HG02840 (cell line): ENCODE data around the gene PANX2.

Source experiments
- ATAC-seq: cut with Tn5 transposase; IDR thresholded peaks from one replicate; pipeline ENCODE4 v1.9.1; 2021; ENCODE audit warnings: mild to moderate bottlenecking, moderate library complexity, moderate number of reproducible peaks; ENCODE audit not compliant: unreplicated experiment, low FRiP score

PANX2 gene

GRCh38 chr22:50208939-50209892 is 38.7 kb downstream of the PANX2 start:
- ATAC-seq: no peak

- no peak for ATAC-seq
These were observed 39.4 kb downstream of the PANX2 start for GRCh38 chr22:50209893-50210292.

- ATAC-seq: no peak
These were observed 40.0 kb downstream of the PANX2 start for GRCh38 chr22:50210378-50211139.

DNA sequence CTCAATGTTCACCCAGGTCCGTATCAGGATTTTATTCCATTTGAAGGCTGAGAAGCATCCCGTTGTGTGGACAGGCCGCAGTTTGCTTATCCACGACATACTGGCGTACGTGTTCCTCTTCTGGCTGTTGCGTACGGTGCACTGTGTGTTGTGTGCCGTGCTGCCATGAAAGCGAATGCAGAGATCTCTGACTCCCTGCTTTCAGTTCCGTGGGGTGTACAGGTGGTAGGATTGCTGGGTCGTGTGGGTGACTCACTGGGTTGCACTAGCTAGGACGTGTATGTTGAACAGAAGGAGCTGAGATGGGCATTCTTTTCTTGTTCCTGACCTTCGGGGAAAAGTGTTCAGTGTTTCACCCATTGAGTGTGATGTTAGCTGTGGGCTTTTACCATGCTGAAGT is 40.6 kb downstream of the PANX2 start:
- ATAC-seq: no peak

DNA sequence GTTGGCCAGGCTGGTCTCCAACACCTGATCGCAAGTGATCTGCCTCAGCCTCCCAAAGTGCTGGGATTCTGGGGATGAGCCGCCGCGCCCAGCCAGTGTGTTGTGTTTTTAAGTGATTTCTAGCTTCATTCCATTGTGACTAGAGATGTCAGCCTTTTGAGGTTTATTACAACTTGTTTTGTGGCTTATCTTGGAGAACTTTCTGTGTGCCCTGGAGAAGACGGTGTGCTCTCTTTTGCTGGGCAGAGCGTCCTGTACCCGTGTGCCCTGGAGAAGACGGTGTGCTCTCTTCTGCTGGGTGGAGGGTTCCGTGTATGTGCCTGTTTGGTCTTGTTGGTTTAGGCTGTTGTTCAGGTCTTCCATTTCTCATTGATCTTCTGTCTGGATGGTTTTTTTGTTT is 42.7 kb downstream of the PANX2 start:
- no peak for ATAC-seq

- ATAC-seq: no peak
These were observed 44.9 kb downstream of the PANX2 start for GRCh38 chr22:50215297-50216054.

DNA sequence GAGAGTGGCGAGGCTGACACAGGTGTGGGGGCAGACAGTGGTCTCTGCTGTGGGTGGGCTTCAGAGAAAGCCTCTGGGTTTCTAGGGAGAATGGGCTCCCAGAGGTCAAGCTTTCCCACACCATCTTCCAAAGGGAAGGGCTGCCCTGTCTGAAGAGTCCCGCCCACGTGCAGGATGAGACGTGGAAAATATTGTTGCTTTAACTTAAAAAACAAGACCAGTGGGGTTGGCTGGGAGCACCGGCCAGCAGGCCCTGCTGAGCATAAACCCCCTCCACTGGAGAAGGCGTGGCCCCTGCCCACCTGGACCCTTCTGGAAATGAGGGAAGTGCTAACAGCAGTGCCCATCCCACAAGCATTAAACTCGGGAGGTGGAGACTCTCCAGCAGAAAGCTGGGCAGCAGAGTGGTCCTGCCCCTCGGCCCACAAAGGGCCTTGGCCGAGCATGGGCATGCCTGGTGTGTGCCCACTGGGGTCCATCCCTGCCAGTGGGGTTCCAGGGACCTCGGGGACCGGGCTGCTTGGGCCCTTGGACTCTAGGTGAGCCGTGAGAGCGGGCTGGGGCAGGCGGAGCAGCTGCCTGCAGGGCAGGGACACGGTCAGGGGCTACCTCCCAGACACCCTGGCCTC is 45.6 kb downstream of the PANX2 start:
- no peak for ATAC-seq

DNA sequence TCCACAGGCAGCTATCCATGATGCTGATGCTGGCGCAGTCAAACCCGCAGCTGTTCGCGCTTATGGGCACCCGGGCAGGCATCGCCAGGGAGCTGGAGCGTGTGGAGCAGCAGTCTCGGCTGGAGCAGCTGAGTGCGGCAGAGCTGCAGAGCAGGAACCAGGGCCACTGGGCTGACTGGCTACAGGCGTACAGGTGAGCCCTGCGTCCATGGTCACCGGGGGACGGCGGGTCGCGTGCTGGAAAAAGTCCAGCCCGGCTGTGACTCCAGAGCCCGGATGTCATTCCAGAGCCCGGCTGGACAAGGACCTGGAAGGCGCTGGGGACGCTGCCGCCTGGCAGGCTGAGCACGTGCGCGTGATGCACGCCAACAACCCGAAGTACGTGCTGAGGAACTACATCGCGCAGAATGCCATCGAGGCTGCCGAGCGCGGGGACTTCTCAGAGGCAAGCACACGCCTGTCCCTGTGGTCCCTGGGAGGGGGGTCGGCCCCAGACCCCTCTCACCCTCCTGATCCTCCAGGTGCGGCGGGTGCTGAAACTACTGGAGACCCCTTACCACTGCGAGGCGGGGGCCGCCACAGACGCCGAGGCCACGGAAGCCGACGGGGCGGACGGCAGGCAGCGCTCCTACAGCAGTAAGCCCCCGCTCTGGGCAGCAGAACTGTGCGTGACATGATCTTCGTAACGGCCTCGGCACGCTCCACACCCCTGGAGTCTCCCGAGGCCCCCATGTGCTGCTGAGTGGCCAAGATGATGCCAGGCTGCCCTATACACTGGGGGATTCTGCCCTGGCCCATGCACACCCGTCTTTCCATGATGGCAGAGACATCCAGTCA is 46.4 kb downstream of the PANX2 start:
- ATAC-seq: no peak

- no peak for ATAC-seq
These were observed 47.1 kb downstream of the PANX2 start for GRCh38 chr22:50217543-50218152.

- no peak for ATAC-seq
These were observed 47.8 kb downstream of the PANX2 start for GRCh38 chr22:50218153-50218995.

DNA sequence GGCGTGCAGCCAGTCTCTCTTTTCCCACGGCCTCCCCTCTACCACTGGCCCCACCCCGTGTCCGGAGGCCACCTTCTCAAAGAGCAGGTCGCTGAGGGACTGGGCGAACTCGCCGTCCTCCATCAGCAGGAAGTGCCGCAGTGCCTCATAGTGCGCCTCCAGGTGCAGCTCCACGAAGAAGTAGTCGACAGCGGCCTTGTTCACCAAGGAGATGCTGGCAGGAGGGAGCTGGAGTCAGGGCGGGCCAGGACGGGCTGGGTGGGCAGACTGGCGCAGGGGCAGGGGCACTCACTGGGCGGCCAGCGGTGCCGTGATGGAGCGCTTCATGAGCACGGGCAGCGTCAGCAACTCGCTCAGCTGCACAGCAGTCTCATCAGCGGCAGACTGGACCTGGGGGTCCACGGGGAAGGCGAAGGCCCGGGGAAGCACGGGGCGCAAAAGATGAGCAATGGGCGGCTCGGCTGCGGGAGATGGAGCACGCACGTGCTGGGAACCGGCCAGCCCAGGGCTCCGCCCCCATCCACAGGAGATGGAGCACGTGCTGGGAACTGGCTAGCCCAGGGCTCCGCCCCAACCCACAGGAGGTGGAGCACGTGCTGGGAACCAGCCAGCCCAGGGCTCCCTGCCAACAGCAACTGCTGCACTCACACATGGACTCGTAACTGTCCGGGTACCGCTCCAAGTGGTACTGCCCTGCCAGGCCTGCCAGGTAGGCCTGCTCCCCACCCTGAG is 48.6 kb downstream of the PANX2 start:
- no peak for ATAC-seq

DNA sequence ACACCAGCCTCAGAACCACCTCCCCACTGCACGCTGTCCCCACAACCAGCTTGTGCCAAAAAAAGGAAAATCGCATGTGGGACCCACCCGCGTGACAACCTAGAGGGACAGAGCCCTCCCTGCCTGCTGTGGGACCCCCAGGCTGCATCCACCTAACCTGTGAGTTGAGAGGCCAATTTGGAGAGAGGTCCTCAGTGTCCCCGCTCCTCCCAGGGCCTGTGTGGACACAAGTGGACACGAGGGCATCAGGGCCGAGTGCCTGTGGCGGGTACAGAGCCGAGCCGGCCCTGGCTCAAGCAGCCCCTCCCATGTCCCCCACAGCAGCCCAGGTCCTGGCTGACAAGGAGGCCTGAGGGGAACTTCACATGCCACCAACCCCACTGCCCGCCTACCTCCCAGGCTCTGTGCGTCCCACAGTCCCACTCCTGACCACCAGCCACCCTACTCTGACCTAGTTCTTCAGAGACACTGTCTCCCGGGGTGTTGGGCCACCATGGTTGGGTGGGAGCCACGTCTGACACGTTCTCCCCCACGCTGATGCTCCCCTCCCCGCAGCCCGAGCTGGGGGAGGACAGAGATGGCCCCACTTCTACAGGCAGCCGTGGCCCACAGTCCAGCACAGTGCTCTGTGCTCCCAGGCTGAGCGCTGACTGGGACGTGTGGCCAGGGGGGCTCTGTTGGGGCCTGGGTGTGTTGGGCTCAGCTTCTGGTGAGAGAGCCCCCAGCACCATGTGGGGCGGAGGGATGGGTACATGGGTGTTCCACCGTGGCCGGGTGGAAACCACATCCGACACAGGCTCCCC is 49.5 kb downstream of the PANX2 start:
- ATAC-seq: no peak

GRCh38 chr22:50220603-50221409 is 50.3 kb downstream of the PANX2 start:
- no peak for ATAC-seq

DNA sequence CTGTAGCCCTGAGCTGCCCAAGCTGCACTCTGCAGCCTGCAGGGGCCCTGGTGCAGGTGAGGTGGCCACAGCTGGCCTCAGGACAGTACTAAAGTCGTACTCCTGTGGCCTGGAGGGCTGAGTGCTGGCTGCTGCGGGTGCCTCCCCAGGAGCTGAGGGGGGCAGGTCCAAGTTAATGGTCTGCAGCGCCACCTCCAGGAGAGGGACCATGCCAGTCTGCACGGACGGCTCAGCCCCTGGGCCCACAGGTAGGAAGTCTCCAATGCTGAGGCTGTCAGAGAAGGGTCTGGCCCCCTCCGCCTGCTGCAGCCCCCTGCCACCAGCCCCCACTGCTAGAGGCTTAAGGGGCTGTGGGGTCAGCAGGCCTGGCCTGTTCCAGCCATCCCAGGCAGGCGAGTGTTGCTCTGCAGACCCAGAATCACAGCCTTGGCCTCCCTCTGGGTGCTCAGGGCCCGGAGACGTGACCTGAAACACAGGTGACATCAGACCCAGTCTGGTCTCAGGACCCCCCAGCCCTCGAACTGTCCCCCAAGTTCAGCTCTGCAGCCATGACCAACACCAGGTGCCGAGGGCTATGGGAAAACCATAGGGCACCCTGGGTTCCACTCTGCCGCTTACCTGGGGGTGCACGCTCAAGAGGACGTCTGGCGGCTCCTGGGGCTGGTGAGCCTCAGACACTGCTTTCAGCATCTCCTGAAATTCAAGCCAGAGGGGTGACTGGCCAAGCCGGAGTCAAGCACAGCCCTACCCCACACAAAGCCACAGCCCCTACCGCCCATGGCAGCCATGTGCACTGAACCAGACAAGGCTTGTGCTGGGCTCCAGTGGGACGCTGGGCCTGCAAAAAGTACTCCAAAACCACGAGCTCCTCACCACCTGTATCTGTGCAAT is 51.1 kb downstream of the PANX2 start:
- ATAC-seq: no peak

- no peak for ATAC-seq
These were observed 52.0 kb downstream of the PANX2 start for GRCh38 chr22:50222508-50222907.
